IMR-90 (cell line): ENCODE results near the gene MSL3B.

Experiments
- ATAC-seq: fragments of 200-7000 bp; cut with Tn5 transposase; 2 replicates; pipeline ENCODE4 v1.9.1; 2020; ENCODE audit warnings: low read depth, mild to moderate bottlenecking, moderate library complexity
- BruUV-seq: library from RNA; stranded (reverse); fragments of 400-500 nt; replicated peaks from 2 replicates; lab custom pipeline; 2021; lab: Mats Ljungman, UMichigan
- CTCF ChIA-PET: fragments of 300-600 bp; formaldehyde crosslinking; extraction: SDS; loops from one replicate; lab custom pipeline; 2021; ENCODE audit warnings: antibody characterized with exemption; lab: Yijun Ruan, JAX
- POLR2A ChIA-PET: fragments of 300-600 bp; sonication (Branson Sonifier 250); formaldehyde crosslinking; loops from one replicate; lab custom pipeline; 2022; ENCODE audit warnings: antibody characterized with exemption; ENCODE audit not compliant: unreplicated experiment; lab: Charles Lee
- DNase-seq: peaks from one replicate; pipeline ENCODE4 v3.0.0; 2013
- H2AFZ ChIP-seq: replicated peaks from 2 replicates; pipeline ENCODE3; 2013; ENCODE audit warnings: low read length, mild to moderate bottlenecking; ENCODE audit not compliant: poor library complexity
- H2AK5ac ChIP-seq: 2 replicates; pipeline ENCODE4 v1.6.1; 2013; ENCODE audit warnings: low read depth, low read length, inconsistent platforms
- H2AK9ac ChIP-seq: replicated peaks from 2 replicates; pipeline ENCODE3; 2013; ENCODE audit warnings: mild to moderate bottlenecking, low read depth, low read length, moderate library complexity; ENCODE audit not compliant: poor library complexity
- H2BK120ac ChIP-seq: 2 replicates; pipeline ENCODE4 v1.6.1; 2013; ENCODE audit warnings: low read depth, low read length, inconsistent platforms
- H2BK15ac ChIP-seq: 3 replicates; pipeline ENCODE4 v1.6.1; 2013; ENCODE audit warnings: low read depth, low read length, inconsistent platforms
- H2BK20ac ChIP-seq: 2 replicates; pipeline ENCODE4 v1.6.1; 2013; ENCODE audit warnings: low read depth, mild to moderate bottlenecking, inconsistent platforms, low read length, moderate library complexity
- H2BK5ac ChIP-seq: 2 replicates; pipeline ENCODE4 v1.6.1; 2013; ENCODE audit warnings: mild to moderate bottlenecking, low read depth, low read length, inconsistent platforms; ENCODE audit not compliant: poor library complexity, severe bottlenecking
- H3K14ac ChIP-seq: replicated peaks from 2 replicates; pipeline ENCODE4 v1.6.1; 2013; ENCODE audit warnings: low read depth, low read length, inconsistent platforms
- H3K18ac ChIP-seq: 2 replicates; pipeline ENCODE4 v1.6.1; 2013; ENCODE audit warnings: low read depth, low read length, control low read depth
- H3K23ac ChIP-seq: 2 replicates; pipeline ENCODE4 v1.6.1; 2013; ENCODE audit warnings: low read depth, low read length, inconsistent platforms
- H3K27ac ChIP-seq: 2 replicates; pipeline ENCODE4 v1.5.1; 2013; ENCODE audit warnings: mild to moderate bottlenecking, control low read depth, low read length; ENCODE audit not compliant: insufficient read depth
- H3K27me3 ChIP-seq: 2 replicates; pipeline ENCODE4 v1.6.1; 2013; ENCODE audit warnings: low read length; ENCODE audit not compliant: control insufficient read depth, insufficient read depth
- H3K36me3 ChIP-seq: 2 replicates; pipeline ENCODE4 v1.6.1; 2013; ENCODE audit warnings: low read length, mixed read lengths; ENCODE audit not compliant: control insufficient read depth, insufficient read depth
- H3K4ac ChIP-seq: 2 replicates; pipeline ENCODE4 v1.6.1; 2013; ENCODE audit warnings: low read depth, low read length, inconsistent platforms
- H3K4me1 ChIP-seq: 2 replicates; pipeline ENCODE4 v1.6.1; 2013; ENCODE audit warnings: low read length, mixed read lengths; ENCODE audit not compliant: control insufficient read depth, insufficient read depth
- H3K4me2 ChIP-seq: 2 replicates; pipeline ENCODE4 v1.6.1; 2013; ENCODE audit warnings: low read depth, mild to moderate bottlenecking, control low read depth, low read length, moderate library complexity
- H3K4me3 ChIP-seq: 2 replicates; pipeline ENCODE4 v1.5.1; 2013; ENCODE audit warnings: low read depth, mild to moderate bottlenecking, control low read depth, low read length, moderate library complexity; ENCODE audit not compliant: insufficient read depth
- H3K56ac ChIP-seq: 2 replicates; pipeline ENCODE4 v1.6.1; 2013; ENCODE audit warnings: low read length, inconsistent platforms; ENCODE audit not compliant: insufficient read depth; ENCODE audit errors: extremely low read depth
- H3K79me1 ChIP-seq, 2 experiments: 2 replicates each; pipeline ENCODE4 v1.6.1; 2013; ENCODE audit warnings: low read length in 2 of 2, inconsistent platforms in 1 of 2, low read depth in 1 of 2
- H3K9ac ChIP-seq: 2 replicates; pipeline ENCODE4 v1.6.1; 2013; ENCODE audit warnings: low read depth, low read length, control low read depth
- H3K9me1 ChIP-seq: 2 replicates; pipeline ENCODE4 v1.6.1; 2013; ENCODE audit warnings: low read length, inconsistent platforms; ENCODE audit not compliant: insufficient read depth
- H3K9me3 ChIP-seq: 2 replicates; pipeline ENCODE4 v1.6.1; 2013; ENCODE audit warnings: low read length; ENCODE audit not compliant: control insufficient read depth, insufficient read depth
- H4K20me1 ChIP-seq: 2 replicates; pipeline ENCODE4 v1.6.1; 2013; ENCODE audit warnings: low read length, inconsistent platforms; ENCODE audit not compliant: insufficient read depth
- H4K5ac ChIP-seq: 2 replicates; pipeline ENCODE4 v1.6.1; 2013; ENCODE audit warnings: mild to moderate bottlenecking, low read depth, low read length, control low read depth
- H4K8ac ChIP-seq, 2 experiments: 2 replicates each; pipeline ENCODE4 v1.6.1; 2013; ENCODE audit warnings: low read depth in 2 of 2, low read length in 2 of 2, control low read depth in 1 of 2, inconsistent platforms in 1 of 2
- H4K91ac ChIP-seq: 2 replicates; pipeline ENCODE4 v1.6.1; 2013; ENCODE audit warnings: low read depth, low read length, inconsistent platforms; ENCODE audit not compliant: insufficient read depth
- BHLHE40 ChIP-seq: fragments of 150-350 bp; IDR thresholded peaks from 2 replicates; pipeline ENCODE4 v1.6.1; 2016; ENCODE audit warnings: mild to moderate bottlenecking, low read depth, low read length
- CEBPB ChIP-seq: IDR thresholded peaks from 2 replicates; pipeline ENCODE4 v1.6.1; 2012; ENCODE audit warnings: low read depth, low read length, improper control_type of control experiment
- CHD1 ChIP-seq: IDR thresholded peaks from 2 replicates; pipeline ENCODE4 v1.6.1; 2012; ENCODE audit warnings: low read depth, low read length, improper control_type of control experiment
- CTCF ChIP-seq: conservative IDR thresholded peaks from 2 replicates; pipeline ENCODE4 v1.5.1; 2012; ENCODE audit warnings: mild to moderate bottlenecking, low read depth, low read length, improper control_type of control experiment
- FOS ChIP-seq: fragments of 150-350 bp; IDR thresholded peaks from 2 replicates; pipeline ENCODE4 v1.6.1; 2016; ENCODE audit warnings: low read depth, low read length
- MAFK ChIP-seq: IDR thresholded peaks from 2 replicates; pipeline ENCODE4 v1.6.1; 2012; ENCODE audit warnings: low read depth, low read length, improper control_type of control experiment
- MAZ ChIP-seq: IDR thresholded peaks from 2 replicates; pipeline ENCODE4 v1.6.1; 2012; ENCODE audit warnings: low read depth, mild to moderate bottlenecking, low read length, improper control_type of control experiment, moderate library complexity, borderline replicate concordance
- MXI1 ChIP-seq: IDR thresholded peaks from 2 replicates; pipeline ENCODE4 v1.6.1; 2012; ENCODE audit warnings: low read depth, mild to moderate bottlenecking, low read length, moderate library complexity, borderline replicate concordance
- NFE2L2 ChIP-seq: fragments of 150-350 bp; IDR thresholded peaks from 2 replicates; pipeline ENCODE4 v1.6.1; 2016; ENCODE audit warnings: low read depth, mild to moderate bottlenecking, low read length
- POLR2A ChIP-seq: IDR thresholded peaks from 2 replicates; pipeline ENCODE4 v1.6.1; 2012; ENCODE audit warnings: mild to moderate bottlenecking, low read depth, low read length
- RAD21 ChIP-seq: IDR thresholded peaks from 2 replicates; pipeline ENCODE4 v1.6.1; 2012; ENCODE audit warnings: low read length, improper control_type of control experiment
- RCOR1 ChIP-seq: IDR thresholded peaks from 2 replicates; pipeline ENCODE4 v1.6.1; 2012; ENCODE audit warnings: mild to moderate bottlenecking, low read length, improper control_type of control experiment; ENCODE audit not compliant: insufficient replicate concordance
- RFX5 ChIP-seq: IDR thresholded peaks from 2 replicates; pipeline ENCODE4 v1.8.0; 2012; ENCODE audit warnings: low read depth, mild to moderate bottlenecking, low read length, moderate library complexity
- SMC3 ChIP-seq: fragments of 150-350 bp; IDR thresholded peaks from 2 replicates; pipeline ENCODE4 v1.6.1; 2016; ENCODE audit warnings: low read depth, mild to moderate bottlenecking, antibody characterized with exemption, low read length, moderate library complexity
- USF2 ChIP-seq: fragments of 150-350 bp; IDR thresholded peaks from 2 replicates; pipeline ENCODE4 v1.6.1; 2017; ENCODE audit warnings: mild to moderate bottlenecking, antibody characterized with exemption, low read length, low read depth
- WGBS, 2 experiments: methylation state at CpG; one replicate each; pipeline versions ENCODE4 v1.1.5 to v1.1.7; 2013; ENCODE audit warnings: missing lambda C conversion rate in 2 of 2; ENCODE audit not compliant: insufficient read length in 1 of 2; ENCODE audit errors: extremely low coverage in 2 of 2; 5-methylcytosine and 5-hydroxymethylcytosine counted together
- dilution Hi-C: fragments of 300-500 bp; cut with HindIII; formaldehyde crosslinking; loops from one replicate; pipeline ENCODE4 v1.14.3; 2018; ENCODE audit warnings: low sequenced_read_pairs; ENCODE audit not compliant: unreplicated experiment
- in situ Hi-C: fragments of 300-500 bp; cut with MboI; formaldehyde crosslinking; loops from 3 replicates; pipeline ENCODE4 v1.14.3; 2019; ENCODE audit warnings: low sequenced_read_pairs, inconsistent platforms, mixed read lengths
- intact Hi-C: fragments of 100-400 bp; cut with micrococcal nuclease; formaldehyde crosslinking; loops from 2 replicates; pipeline ENCODE4 v1.10.0; 2022

The MSL3B gene

GRCh38 chr2:233815861-233816260 lies 52.3 kb downstream of the MSL3B start:
- no peak overlapping the region for H4K91ac ChIP-seq
- no peak overlapping the region for H3K23ac ChIP-seq
- H2AK9ac ChIP-seq: no peak overlapping the region
- no peak overlapping the region for H2BK15ac ChIP-seq
- H3K9ac ChIP-seq: no peak overlapping the region
- intact Hi-C loops: no loop called here
- H2AK5ac ChIP-seq: no peak overlapping the region
- H3K4me1 ChIP-seq: no peaks in the 10 kb centered on the region
- H3K79me1 ChIP-seq: no peaks in the 10 kb centered on the region
- dilution Hi-C loops: no loop called here
- ChIA-PET POLR2A (no interaction called here), CTCF (no interaction called here)
- TF ChIP-seq RCOR1 (no peak), RAD21 (no peak), POLR2A (no peak), MAZ (no peak), RFX5 (no peak), NFE2L2 (no peak), SMC3 (no peak), FOS (no peak), USF2 (no peak), CTCF (no peak), MAFK (no peak), MXI1 (no peak), CEBPB (no peak), CHD1 (no peak), BHLHE40 (no peak)
- no peak overlapping the region for H4K8ac ChIP-seq
- H3K9me3 ChIP-seq: no peaks in the 10 kb centered on the region
- in situ Hi-C loops: no loop called here
- no peak for ATAC-seq
- no CpG with 5 or more reads among the region's 6 CpGs for WGBS, 2 experiments
- no peak overlapping the region for H3K14ac ChIP-seq
- H2BK120ac ChIP-seq: no peak overlapping the region
- H4K20me1 ChIP-seq: no peaks in the 10 kb centered on the region
- H3K9me1 ChIP-seq: no peaks in the 10 kb centered on the region
- no peak overlapping the region for H3K4me3 ChIP-seq
- H3K18ac ChIP-seq: no peak overlapping the region
- H2BK5ac ChIP-seq: no peak overlapping the region
- H3K27ac ChIP-seq: no peak overlapping the region
- H3K4ac ChIP-seq: no peak overlapping the region
- H2AFZ ChIP-seq: no peak overlapping the region
- no peak overlapping the region for H2BK20ac ChIP-seq
- no peak for DNase-seq
- no peak overlapping the region for H3K56ac ChIP-seq
- no peak overlapping the region for H3K4me2 ChIP-seq
- H3K36me3 ChIP-seq: no peaks in the 10 kb centered on the region
- BruUV-seq: no TSS peak
- H4K5ac ChIP-seq: no peak overlapping the region
- H3K27me3 ChIP-seq: peaks cover 5% of the 10 kb centered on the region; the same call in 1 of the 2 replicates
